Measurements from ENCODE around the gene EZH2.

The EZH2 gene

GRCh38 chr7:148809856-148810255 is 74.2 kb downstream of the EZH2 start:
- no peak for DNase-seq (ENCODE audit: low read depth in 2 of 2)

DNA sequence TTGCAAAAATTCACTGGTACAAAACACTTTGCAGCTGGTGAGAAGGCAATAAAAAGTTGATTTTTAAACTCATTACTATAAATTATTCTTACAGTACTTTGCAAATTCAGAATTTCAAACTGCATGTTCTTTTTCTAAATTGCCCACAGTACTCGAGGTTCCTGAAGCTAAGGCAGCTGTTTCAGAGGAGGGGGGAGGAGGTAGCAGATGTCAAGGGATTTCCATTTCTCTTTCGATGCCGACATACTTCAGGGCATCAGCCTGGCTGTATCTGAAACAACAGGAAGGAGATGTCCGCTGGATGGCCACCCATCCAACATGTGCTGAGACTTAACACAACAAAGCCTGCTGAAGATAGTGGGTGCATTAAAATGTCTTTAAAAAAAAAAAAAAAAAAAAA is 76.7 kb downstream of the EZH2 start:
- DNase-seq (ENCODE audit: low read depth in 2 of 2): no peak

GRCh38 chr7:148806187-148806586 is 77.9 kb downstream of the EZH2 start:
- DNase-seq (ENCODE audit: low read depth in 2 of 2): no peak

DNA sequence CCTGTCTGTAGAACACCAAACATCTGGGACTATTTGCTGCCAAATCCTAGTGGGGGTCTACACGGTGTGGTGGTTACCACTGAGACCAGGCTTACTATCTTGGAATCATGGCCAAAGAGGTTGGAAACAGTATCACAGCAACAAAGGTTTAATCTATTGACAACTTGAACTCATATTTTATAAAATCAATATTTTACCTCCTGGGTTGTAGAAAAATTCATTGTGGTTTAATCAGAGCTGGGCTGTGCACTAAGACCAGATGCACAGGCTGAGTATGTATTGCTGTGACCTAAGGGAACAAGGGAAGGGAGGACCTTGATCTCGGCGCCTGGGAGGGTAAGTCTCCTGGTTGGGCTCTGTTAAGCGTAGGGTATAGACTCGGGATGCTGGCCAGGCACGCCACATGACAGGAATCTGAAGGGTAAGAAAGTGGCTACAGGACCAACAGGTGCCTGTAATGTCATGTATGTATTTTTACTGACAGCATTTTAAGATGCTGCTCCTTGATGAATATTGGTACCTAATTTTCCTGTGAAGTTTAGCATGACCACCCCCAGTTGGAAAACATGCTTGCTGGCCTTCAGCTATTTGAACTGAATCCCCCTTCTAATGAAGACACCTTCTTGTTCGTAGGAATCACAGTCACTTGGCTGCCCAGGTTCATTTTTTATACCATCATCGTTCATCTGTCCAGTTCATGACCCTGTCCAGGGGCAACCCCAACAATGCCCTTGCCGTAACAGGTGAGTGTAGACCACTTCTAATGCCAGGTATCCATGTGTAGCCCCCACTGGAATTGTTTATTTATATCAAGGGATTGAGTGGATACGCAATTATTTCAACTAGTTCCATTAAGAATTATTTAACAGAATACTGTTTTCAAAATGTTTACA is 79.5 kb downstream of the EZH2 start:
- no peak for DNase-seq (ENCODE audit: low read depth in 2 of 2)

- DNase-seq (ENCODE audit: low read depth in 2 of 2): no peak
These were observed 81.0 kb downstream of the EZH2 start for GRCh38 chr7:148803094-148803493.

- no peak for DNase-seq (ENCODE audit: low read depth in 2 of 2)
These were observed 82.0 kb downstream of the EZH2 start for GRCh38 chr7:148802101-148802493.

DNA sequence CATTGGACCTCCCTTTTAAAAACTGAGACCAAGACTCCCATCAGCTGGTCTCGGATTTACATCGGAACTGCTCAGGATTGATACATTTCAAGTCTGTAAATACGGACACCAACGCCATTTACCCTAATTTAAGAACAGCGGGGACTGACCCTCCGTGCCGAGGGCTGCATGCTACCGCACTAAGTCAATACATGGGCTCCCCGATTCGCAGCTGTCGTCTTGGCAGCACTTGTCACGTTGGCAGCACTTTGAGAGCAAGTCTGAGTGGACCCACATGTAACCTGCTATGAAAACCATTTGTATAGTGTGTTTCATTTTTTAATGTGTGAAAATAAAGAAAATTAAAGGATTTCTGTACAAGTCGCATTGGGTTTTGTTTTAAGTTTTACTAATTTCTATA is 83.4 kb downstream of the EZH2 start:
- DNase-seq (ENCODE audit: low read depth in 2 of 2): no peak

GRCh38 chr7:148799893-148800555 is 84.1 kb downstream of the EZH2 start:
- no peak for DNase-seq (ENCODE audit: low read depth in 2 of 2)

- DNase-seq (ENCODE audit: low read depth in 2 of 2): no peak
These were observed 87.2 kb downstream of the EZH2 start for GRCh38 chr7:148796841-148797240.

DNA sequence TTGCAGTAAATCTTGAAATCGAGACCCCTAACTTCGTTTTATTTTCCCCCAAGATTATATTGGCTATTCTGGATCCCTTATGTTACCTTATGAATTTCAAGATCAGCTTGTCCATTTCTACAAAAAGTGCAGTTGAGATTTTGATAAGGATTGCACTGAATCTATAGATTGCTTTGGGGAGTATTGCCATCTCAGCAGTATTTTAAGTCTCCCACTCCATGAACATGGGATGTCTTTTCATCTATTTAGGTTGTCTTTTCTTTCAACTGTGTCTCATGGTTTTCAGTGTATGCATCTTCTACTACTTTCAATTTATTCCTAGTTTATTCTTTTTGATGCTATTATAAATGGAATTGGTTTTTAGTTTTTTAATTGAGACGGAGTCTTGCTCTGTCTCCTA is 89.6 kb downstream of the EZH2 start:
- DNase-seq (ENCODE audit: low read depth in 2 of 2): no peak

- no peak for DNase-seq (ENCODE audit: low read depth in 2 of 2)
These were observed 90.5 kb downstream of the EZH2 start for GRCh38 chr7:148793590-148793989.

- no peak for DNase-seq (ENCODE audit: low read depth in 2 of 2)
These were observed 92.5 kb downstream of the EZH2 start for GRCh38 chr7:148791546-148791945.

DNA sequence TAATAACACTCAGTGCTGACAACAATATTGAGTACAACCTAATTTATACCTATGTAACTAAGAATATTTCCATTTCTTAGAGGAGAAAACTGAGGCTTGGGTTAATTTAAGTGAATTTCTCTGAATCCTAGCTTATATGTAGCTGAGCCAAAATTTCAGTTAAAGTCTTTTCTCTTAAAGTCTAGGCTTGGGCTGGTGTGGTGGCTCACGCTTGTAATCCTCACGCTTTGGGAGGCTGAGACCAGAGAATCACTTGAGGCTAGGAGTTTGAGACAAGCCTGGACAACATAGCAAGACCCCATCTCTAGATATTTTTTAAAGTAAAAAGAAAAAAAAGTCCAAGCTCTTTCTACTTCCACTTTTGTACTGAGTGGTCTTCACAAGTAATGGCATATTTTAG is 93.2 kb downstream of the EZH2 start:
- DNase-seq (ENCODE audit: low read depth in 2 of 2): no peak

DNA sequence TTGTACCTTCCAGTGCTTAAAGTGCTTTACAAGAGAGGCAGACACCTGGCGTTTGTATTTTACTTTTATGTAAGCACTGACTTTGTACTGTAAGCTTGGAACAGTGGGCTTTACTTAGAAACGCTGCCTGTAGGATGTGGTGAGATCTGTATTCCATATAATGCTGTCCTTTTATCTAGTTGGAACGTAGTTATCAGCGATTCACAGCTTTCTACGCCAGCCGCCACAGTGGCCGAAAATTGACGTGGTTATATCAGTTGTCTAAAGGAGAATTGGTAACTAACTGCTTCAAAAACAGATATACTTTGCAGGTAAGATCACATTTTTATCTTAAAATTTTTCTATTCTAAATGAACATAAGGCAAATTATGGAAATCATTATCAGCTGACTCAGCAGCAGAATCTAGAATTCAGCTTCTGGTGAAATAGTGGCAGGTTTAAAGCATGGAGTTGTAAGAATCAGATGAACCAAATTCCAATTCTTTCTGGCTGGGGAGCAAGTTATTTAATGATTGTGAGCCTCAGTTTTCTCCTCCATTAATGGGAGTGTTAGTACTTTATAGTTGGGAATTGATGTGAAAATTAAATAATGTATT is 93.9 kb downstream of the EZH2 start:
- no peak for DNase-seq (ENCODE audit: low read depth in 2 of 2)

- no peak for DNase-seq (ENCODE audit: low read depth in 2 of 2)
These were observed 94.9 kb downstream of the EZH2 start for GRCh38 chr7:148789220-148789619.

DNA sequence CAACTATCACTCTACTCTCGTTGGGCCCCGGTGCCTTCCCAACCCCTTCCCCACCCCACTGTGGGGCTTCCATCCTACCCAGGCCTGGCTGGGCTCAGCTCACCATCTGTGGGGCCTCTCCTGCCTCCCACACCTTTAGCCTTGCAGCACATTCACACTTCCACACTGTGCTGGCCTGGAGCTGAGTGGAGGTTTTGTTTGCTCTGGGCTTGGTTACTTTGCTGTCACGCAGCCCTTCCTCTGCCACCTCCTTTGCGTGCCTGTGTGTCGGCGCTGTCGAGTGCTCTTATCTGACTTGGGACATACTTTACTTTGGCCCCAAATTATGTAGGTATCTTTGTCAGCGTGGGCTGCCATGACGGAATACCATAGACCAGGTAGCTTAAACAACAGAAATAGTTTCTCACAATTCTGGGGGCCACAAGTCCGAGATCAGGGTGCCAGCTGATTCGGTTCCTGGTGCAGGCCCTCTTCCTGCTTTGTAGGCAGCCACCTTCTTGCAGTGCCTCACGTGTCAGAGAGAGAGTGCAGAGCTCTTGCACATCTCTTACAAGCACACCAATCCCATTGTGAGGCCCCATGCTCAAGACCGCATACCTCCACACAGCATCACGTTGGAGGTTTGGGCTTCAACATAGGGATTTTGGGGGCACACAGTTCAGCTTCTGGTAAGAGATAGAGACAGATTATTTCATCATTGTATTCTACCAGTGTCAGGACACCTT is 96.4 kb downstream of the EZH2 start:
- no peak for DNase-seq (ENCODE audit: low read depth in 2 of 2)

- DNase-seq (ENCODE audit: low read depth in 2 of 2): no peak
These were observed 100.1 kb downstream of the EZH2 start for GRCh38 chr7:148783801-148784527.

DNA sequence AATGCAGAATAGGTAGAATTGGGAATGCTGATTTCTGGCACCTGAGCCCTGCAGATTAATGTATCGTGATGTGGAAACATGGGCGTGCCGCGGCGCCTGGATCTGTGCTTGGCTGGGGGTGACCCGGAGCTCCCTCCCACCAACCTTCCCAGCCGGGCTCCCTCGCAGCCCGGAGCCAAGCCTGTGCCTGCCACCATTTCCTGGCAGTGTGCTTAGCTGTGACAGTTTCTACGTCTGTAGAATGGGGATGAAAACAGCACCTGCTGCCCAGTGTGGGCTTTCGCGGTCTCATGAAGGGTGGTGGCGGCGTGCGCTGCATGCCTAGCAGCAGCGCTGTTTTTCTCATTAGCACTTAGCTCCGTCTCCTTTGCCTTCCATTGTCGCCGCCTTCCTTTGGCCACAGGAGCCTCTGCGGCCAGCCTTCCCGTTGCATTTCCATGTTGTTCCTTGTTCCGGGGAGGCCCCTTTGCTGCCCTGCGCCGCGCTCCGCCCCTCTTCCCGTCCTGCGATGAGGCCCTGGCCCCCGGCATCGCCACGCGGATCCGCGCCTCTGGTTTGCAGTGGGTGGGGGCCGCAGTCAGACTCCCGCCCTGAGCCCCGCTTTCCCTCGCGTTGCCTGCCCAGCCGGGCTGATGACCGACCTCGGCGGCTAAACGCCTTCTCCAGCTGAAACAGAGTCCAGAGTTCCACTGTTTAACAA is 101.2 kb downstream of the EZH2 start:
- DNase-seq (ENCODE audit: low read depth in 2 of 2): no peak

DNA sequence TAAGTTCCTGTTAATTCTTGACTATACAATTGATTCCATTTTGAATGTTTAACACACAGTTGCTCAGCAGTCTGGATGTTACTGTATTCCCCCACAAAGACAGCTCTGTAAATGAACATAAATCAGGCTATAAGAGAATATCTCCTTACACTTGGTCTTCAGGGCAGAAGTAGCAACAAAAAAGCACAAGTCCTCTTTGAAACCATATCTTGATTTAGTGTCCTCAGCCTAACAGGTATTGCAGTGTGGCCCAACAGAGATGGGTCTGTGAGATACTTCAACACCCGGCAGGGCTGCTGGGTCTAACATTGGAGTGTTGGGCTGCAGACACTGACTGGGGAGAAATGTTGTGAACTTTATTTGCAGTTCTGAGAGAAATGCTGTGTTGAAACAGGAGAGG is 109.6 kb downstream of the EZH2 start:
- DNase-seq (ENCODE audit: low read depth in 2 of 2): no peak

DNA sequence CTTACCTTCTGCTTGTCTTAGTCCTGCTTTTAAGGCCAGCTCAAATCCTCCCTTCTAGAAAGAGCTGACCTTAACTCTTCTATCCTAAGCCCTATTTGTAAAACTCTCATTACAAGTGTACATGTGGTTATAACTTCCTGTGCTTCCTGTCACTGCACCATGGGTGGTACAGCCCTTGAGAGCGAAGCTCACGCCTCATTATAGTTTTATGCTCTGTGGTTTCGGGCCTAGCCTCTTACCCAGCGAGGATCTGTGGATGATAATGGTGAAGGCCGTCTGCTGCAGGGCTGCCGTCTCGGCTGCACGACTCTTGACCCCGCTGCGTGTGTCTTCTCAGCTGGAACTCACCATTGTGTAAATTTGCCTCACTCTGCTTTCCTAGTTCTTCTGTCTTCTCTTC is 110.8 kb downstream of the EZH2 start:
- peak; percentile 5 to 8 for DNase-seq (ENCODE audit: low read depth in 2 of 2)

Data from stimulated activated CD8-positive, alpha-beta memory T cell treated with anti-CD3 and anti-CD28 coated beads, Interleukin-15, amount 100 ng/mL, for 48 hours (primary cell).